Breast epithelium (tissue), 3 donors: ENCODE results near the gene CFAP300.

ENCODE experiments used
- CTCF ChIP-seq, 3 donors: fragments of 450-650 bp; IDR thresholded peaks; one replicate each; pipeline ENCODE4 v1.5.1; 2016 to 2017; ENCODE audit warnings: antibody characterized with exemption in 3 of 3, mild to moderate bottlenecking in 3 of 3, moderate library complexity in 3 of 3
- POLR2A ChIP-seq: fragments of 450-650 bp; IDR thresholded peaks from one replicate; pipeline ENCODE4 v1.6.1; 2016; ENCODE audit warnings: antibody characterized with exemption, mild to moderate bottlenecking, moderate library complexity

DNA sequence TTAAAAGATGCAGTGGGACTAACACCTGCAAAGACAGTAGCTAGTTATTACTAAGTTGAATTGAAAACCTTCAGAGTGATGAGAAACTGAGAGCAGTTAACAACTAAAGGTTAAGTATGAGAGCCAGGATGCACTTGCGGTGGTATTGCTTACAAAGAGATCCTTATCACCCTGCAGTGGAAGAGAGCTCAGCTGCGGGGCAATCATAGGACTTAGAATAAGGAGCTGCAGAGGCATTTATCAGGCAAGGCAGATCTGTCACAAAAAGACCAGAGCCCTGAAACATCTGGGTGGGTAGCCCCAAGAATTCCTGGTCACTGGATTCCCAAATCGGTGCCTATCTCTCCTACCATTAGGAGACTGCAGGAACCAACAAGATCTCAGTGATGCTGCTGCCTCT is 34.3 kb upstream of the CFAP300 start:
- TF ChIP-seq CTCF (IDR thresholded peaks at IDR 0.05): no peak
- TF ChIP-seq POLR2A: no peak
